Body of pancreas (tissue), 4 donors: ENCODE results near the gene PRPS1. TPM values are rescaled to one million over a fixed set of nuclear protein-coding genes. Genes with fewer than 3 reads are reported as not detected.

Experiments
- ATAC-seq: fragments of 150-250 bp; one replicate; pipeline ENCODE4 v1.9.1; 2016
- DNase-seq, 4 donors: peaks; one replicate each; pipeline ENCODE4 v3.0.0-alpha.2; 2019
- H3K27ac ChIP-seq, 4 donors: fragments of 200-600 bp; sonication (generic); 1 replicate in 3 of 4; 2 replicates in 1 of 4; pipeline versions ENCODE4 v1.5.1 to v1.6.1; 2016 to 2019; ENCODE audit warnings: mild to moderate bottlenecking in 1 of 4, mixed read lengths in 1 of 4, moderate library complexity in 1 of 4
- H3K27me3 ChIP-seq, 2 donors: fragments of 200-600 bp; sonication (generic); one replicate each; pipeline ENCODE4 v1.6.0; 2016; ENCODE audit warnings: mild to moderate bottlenecking in 1 of 2
- H3K36me3 ChIP-seq, 2 donors: fragments of 200-600 bp; sonication (generic); replicated peaks in 1 of 2; 2 replicates each; pipeline ENCODE4 v1.5.1; 2016; ENCODE audit warnings: low read depth in 2 of 2; ENCODE audit not compliant: insufficient read depth in 1 of 2
- H3K4me1 ChIP-seq: fragments of 200-600 bp; sonication (generic); one replicate; pipeline ENCODE4 v1.6.0; 2016
- H3K4me3 ChIP-seq, 2 donors: fragments of 200-600 bp; sonication (generic); 1 replicate in 1 of 2; 2 replicates in 1 of 2; pipeline ENCODE4 v1.5.1; 2016 to 2019
- H3K9me3 ChIP-seq, 3 donors: fragments of 200-600 bp; sonication (generic); 1 replicate in 2 of 3; 2 replicates in 1 of 3; pipeline ENCODE4 v1.5.1; 2016
- POLR2A ChIP-seq, 3 donors: fragments of 450-650 bp; IDR thresholded peaks; one replicate each; pipeline ENCODE4 v1.6.1; 2016; ENCODE audit warnings: antibody characterized with exemption in 3 of 3, mild to moderate bottlenecking in 2 of 3
- whole genome bisulfite sequencing, 2 donors: methylation state at CpG; one replicate each; pipeline ENCODE4 v1.1.5; 2017; 5-methylcytosine and 5-hydroxymethylcytosine counted together
- intact Hi-C: fragments of 100-400 bp; cut with DNase I; formaldehyde crosslinking; loops from one replicate; pipeline ENCODE4 v1.15.1; 2023
- total RNA-seq, 2 donors: library from RNA; depleted of rRNA; stranded (reverse); fragments of >200 nt; gene quantifications; one replicate each; pipeline ENCODE4 v1.1.0, GENCODE V29; 2016
- TF ChIP-seq, protein P1 (sequence below), 7 experiments: fragments of 450-650 bp in 4 of 7; fragments of 200-600 bp in 3 of 7; sonication (generic) in 3 of 7; IDR thresholded peaks; one replicate each; pipeline ENCODE4 v1.5.1; 2016 to 2019; ENCODE audit warnings: antibody characterized with exemption in 7 of 7

PRPS1 gene
- total RNA-seq, 2 donors from 2014 or later = 6.5 to 18.1 TPM

DNA sequence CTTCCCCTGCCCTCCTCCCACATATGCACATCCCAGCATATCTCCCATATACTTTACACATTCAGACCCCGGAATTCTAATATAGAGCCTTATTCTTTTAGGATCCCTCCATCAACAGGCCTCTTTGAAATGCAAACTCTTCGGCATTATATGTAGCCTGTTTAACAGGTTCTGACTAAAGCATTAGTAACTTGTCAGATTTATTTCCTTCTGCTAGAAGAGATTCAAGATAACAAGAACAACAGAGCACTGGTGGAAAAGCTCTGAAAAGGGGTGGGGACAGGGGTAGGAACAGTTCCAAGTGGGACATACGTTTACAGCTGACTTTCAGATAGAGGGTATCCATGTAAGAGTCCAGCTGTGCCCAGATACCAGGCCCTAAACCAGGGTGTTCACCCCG, 31.7 kb upstream of the PRPS1 start:
- DNase-seq (no peak), ATAC-seq (no peak)
- Histone ChIP-seq H3K9me3 (no peaks in the 10 kb centered on the region), H3K27me3 (no peaks in the 10 kb centered on the region), H3K27ac (no peak overlapping the region), H3K36me3 (no peaks in the 10 kb centered on the region), H3K4me3 (no peak overlapping the region), H3K4me1 (no peaks in the 10 kb centered on the region)
- intact Hi-C loops = no loop called here
- TF ChIP-seq, protein P1, sequence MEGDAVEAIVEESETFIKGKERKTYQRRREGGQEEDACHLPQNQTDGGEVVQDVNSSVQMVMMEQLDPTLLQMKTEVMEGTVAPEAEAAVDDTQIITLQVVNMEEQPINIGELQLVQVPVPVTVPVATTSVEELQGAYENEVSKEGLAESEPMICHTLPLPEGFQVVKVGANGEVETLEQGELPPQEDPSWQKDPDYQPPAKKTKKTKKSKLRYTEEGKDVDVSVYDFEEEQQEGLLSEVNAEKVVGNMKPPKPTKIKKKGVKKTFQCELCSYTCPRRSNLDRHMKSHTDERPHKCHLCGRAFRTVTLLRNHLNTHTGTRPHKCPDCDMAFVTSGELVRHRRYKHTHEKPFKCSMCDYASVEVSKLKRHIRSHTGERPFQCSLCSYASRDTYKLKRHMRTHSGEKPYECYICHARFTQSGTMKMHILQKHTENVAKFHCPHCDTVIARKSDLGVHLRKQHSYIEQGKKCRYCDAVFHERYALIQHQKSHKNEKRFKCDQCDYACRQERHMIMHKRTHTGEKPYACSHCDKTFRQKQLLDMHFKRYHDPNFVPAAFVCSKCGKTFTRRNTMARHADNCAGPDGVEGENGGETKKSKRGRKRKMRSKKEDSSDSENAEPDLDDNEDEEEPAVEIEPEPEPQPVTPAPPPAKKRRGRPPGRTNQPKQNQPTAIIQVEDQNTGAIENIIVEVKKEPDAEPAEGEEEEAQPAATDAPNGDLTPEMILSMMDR (IDR thresholded peaks at IDR 0.05) = no peak
- TF ChIP-seq POLR2A (IDR thresholded peaks at IDR 0.05) = no peak
- WGBS, 2 donors = 35 to 51% methylated on average over 3 to 4 of the region's 4 CpGs

DNA sequence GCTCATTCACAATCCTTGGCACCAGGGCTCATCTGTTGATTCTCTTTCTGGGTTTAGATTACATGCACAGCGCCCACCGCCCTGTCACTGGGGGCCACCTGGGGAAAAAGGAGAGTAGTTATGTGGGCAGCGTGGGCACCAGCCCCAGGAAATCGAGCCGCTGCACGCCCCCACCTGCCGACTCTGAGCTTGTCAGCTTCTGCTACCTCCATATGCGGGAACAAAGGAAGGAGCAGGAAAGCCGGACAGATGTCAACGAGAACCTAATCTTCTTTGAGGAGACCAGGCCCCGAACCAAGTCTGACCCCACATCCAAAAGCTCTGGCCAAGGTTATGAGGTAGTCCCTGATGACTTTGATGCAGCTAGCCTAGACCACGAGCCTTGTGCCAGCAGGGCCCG, 31.0 kb upstream of the PRPS1 start:
- WGBS, 2 donors = 84 to 88% methylated on average over 7 to 9 of the region's 13 CpGs
- Histone ChIP-seq H3K4me1 (no peaks in the 10 kb centered on the region), H3K27me3 (no peaks in the 10 kb centered on the region), H3K36me3 (no peaks in the 10 kb centered on the region), H3K9me3 (no peaks in the 10 kb centered on the region), H3K27ac (no peak overlapping the region), H3K4me3 (no peak overlapping the region)
- DNase-seq (no peak), ATAC-seq (no peak)
- intact Hi-C loops = no loop called here
- no peak for TF ChIP-seq POLR2A (IDR thresholded peaks at IDR 0.05)
- TF ChIP-seq, protein P1 (IDR thresholded peaks at IDR 0.05) = no peak

DNA sequence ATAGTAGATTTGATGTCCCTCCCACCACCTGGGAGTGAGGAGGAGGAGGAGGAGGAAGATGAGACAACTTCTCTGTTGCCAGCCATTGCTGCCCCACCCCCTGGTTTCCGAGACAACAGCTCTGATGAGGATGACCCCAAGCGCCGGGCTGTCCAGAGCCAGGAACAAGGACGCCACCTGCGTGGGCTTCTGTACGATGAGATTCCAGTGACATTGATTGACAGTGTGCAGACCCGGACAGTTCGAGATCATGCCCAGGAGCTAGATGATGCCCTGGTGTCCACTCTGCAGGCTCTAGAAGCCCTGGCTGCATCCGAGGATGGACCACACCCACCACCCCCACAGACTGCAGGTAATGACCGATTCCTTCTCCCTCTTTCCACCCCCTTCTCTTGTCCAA, 30.5 kb upstream of the PRPS1 start:
- no peak overlapping the region for H3K4me3 ChIP-seq
- H3K36me3 ChIP-seq = no peaks in the 10 kb centered on the region
- H3K27ac ChIP-seq = no peak overlapping the region
- H3K27me3 ChIP-seq = no peaks in the 10 kb centered on the region
- no peaks in the 10 kb centered on the region for H3K9me3 ChIP-seq
- DNase-seq (no peak), ATAC-seq (no peak)
- intact Hi-C loops = no loop called here
- WGBS, 2 donors = 88% methylated on average over 5 of the region's 10 CpGs; no CpG with 5 or more reads in 1 of the 2 donors
- TF ChIP-seq, protein P1 (IDR thresholded peaks at IDR 0.05) = no peak
- H3K4me1 ChIP-seq = no peaks in the 10 kb centered on the region

DNA sequence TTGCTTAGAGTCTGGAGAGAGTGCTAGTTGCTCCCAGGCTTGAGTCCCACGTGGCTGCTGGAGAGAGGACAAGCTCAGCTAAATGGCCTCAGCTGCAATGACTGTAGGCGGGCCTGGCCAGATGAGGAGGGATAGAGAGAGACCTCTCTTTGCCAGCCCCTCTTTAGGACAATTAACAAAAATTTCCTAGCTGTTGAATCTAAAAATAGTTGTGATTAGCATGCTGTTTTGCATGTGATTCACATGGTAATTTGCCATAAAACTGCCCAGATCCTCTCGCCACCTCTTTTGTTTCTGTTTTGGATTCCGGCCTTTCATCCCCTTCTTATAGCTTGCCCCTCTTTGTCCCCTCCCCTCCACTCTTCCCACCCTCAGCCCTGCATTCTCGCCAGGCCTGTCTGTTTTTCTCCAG, 28.9 kb upstream of the PRPS1 start:
- H3K27me3 ChIP-seq = no peaks in the 10 kb centered on the region
- TF ChIP-seq, protein P1 (IDR thresholded peaks at IDR 0.05) = no peak
- no peak for TF ChIP-seq POLR2A (IDR thresholded peaks at IDR 0.05)
- H3K36me3 ChIP-seq = no peaks in the 10 kb centered on the region
- H3K4me1 ChIP-seq = no peaks in the 10 kb centered on the region
- no peak overlapping the region for H3K4me3 ChIP-seq
- no peaks in the 10 kb centered on the region for H3K9me3 ChIP-seq
- no peak for DNase-seq
- no peak for ATAC-seq
- WGBS, 2 donors = 82 to 85% methylated on average over 4 to 5 of the region's 5 CpGs
- intact Hi-C loops = no loop called here
- no peak overlapping the region for H3K27ac ChIP-seq

DNA sequence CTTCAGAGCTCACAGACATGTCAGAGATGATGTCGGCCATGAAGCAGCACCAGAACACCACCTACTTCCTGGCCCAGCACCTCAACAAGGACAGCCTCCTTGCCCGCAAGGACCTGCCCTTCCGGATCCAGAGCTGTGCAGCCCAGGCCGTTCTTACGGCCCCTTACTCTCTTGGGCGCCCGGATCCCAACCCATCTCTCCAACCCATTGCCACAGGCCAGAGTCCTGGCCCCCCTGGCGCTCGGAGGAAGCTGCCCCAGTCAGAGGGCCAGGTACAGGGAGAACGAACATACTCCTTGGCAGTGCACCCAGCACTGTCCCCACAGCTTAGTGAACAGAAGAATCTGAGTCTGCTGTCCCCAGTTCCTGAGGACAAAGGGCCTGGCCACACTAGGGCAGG, 27.9 kb upstream of the PRPS1 start:
- no peaks in the 10 kb centered on the region for H3K9me3 ChIP-seq
- H3K36me3 ChIP-seq = no peaks in the 10 kb centered on the region
- H3K4me3 ChIP-seq = no peak overlapping the region
- no peak for TF ChIP-seq POLR2A (IDR thresholded peaks at IDR 0.05)
- TF ChIP-seq, protein P1 (IDR thresholded peaks at IDR 0.05) = no peak
- DNase-seq (no peak), ATAC-seq (no peak)
- no peaks in the 10 kb centered on the region for H3K27me3 ChIP-seq
- H3K27ac ChIP-seq = no peak overlapping the region
- no peaks in the 10 kb centered on the region for H3K4me1 ChIP-seq
- 67% methylated on average over 1 of the region's 10 CpGs; no CpG with 5 or more reads in 1 of the 2 donors for WGBS, 2 donors
- intact Hi-C loops = no loop called here
